Mammary epithelial cell (primary cell): ENCODE data around the gene CDH18.

ENCODE experiments used
- CTCF ChIP-seq, 2 donors: IDR thresholded peaks in 1 of 2; conservative IDR thresholded peaks in 1 of 2; 2 replicates each; pipeline ENCODE4 v1.5.1; 2011 to 2012; ENCODE audit warnings: inconsistent platforms in 2 of 2, low read length in 2 of 2, mild to moderate bottlenecking in 2 of 2, control low read depth in 1 of 2, low read depth in 1 of 2; ENCODE audit not compliant: insufficient read depth in 1 of 2; ENCODE audit errors: extremely low read depth in 1 of 2
- EZH2 ChIP-seq: IDR thresholded peaks from 2 replicates; pipeline ENCODE4 v1.6.1; 2012; ENCODE audit warnings: low read length, inconsistent platforms, borderline replicate concordance

GRCh38 chr5:19685473-19685872, 302.5 kb downstream of the CDH18 start:
- TF ChIP-seq CTCF (conservative IDR thresholded peaks at IDR 0.05 in 1 of 2, IDR thresholded peaks at IDR 0.05 in 1 of 2; ENCODE audit: extremely low read depth in 1 of 2, insufficient read depth in 1 of 2, low read depth in 1 of 2, low read length in 2 of 2) (no peak), EZH2 (no peak)
